PC-9 (cell line): ENCODE data around the gene ELP5.

Source experiments
- EZH2 ChIP-seq: fragments of 200-600 bp; sonication (generic); IDR thresholded peaks from 2 replicates; pipeline ENCODE4 v1.8.0; 2017; ENCODE audit warnings: antibody characterized with exemption, low read depth
- TF ChIP-seq, protein P1 (sequence below): fragments of 200-600 bp; sonication (generic); conservative IDR thresholded peaks from 2 replicates; pipeline ENCODE4 v1.6.1; 2017; ENCODE audit warnings: mixed run types, antibody characterized with exemption, mild to moderate bottlenecking, moderate library complexity

DNA sequence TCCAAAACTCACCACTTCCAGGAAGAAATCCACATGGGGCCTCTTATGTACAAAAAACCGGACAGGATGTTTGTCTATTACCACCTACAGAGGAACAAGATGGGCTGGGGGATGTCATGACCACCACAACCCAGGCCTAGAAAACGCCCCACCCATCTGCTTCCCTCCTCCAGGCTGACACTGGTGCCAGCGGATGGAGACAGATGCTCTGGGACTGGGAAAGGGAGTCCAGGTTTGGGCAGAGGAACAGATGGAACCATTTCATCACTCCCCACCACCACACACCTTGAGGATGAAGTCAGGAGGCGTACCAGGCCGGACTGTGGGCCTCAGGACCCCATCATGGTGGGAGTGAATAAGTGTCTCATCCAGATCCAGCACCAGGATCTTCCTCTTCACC is 5.2 kb upstream of the ELP5 start:
- TF ChIP-seq, protein P1, sequence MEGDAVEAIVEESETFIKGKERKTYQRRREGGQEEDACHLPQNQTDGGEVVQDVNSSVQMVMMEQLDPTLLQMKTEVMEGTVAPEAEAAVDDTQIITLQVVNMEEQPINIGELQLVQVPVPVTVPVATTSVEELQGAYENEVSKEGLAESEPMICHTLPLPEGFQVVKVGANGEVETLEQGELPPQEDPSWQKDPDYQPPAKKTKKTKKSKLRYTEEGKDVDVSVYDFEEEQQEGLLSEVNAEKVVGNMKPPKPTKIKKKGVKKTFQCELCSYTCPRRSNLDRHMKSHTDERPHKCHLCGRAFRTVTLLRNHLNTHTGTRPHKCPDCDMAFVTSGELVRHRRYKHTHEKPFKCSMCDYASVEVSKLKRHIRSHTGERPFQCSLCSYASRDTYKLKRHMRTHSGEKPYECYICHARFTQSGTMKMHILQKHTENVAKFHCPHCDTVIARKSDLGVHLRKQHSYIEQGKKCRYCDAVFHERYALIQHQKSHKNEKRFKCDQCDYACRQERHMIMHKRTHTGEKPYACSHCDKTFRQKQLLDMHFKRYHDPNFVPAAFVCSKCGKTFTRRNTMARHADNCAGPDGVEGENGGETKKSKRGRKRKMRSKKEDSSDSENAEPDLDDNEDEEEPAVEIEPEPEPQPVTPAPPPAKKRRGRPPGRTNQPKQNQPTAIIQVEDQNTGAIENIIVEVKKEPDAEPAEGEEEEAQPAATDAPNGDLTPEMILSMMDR, result no peak
- no peak for TF ChIP-seq EZH2
